ENCODE measurements around the gene VARS2. TPM values are rescaled to one million over a fixed set of nuclear protein-coding genes. Genes with fewer than 3 reads are reported as not detected.
A peak's percentile ranks its signal among the peaks of the same experiment; 100 is the strongest.

VARS2 gene
- total and polyA plus RNA-seq, 10 donors, result 15.5 to 38.2 (median 28.2) TPM

GRCh38 chr6:30882759-30883684, 31.0 kb upstream of the VARS2 start:
- Histone ChIP-seq H3K4me1 (peaks cover 24 to 69% (median 47%) of the 10 kb centered on the region in 6 donors), H3K9me3 (no peaks in the 10 kb centered on the region), H3K27ac (peak overlapping the region; percentile 68 to 88 (median 83)), H3K27me3 (replicated peaks in 1 of 7) (peaks cover 0 to 24% (median 0%) of the 10 kb centered on the region in 7 donors), H3K4me3 (peak overlapping the region in 6 of 8 donors; percentile 60 to 86 (median 64)), H3K36me3 (no peaks in the 10 kb centered on the region)
- TF ChIP-seq POLR2A (IDR thresholded peaks at IDR 0.05) (no peak), POLR2AphosphoS5 (IDR thresholded peaks at IDR 0.05) (peak in 2 of 3 donors; percentile 53 to 55)
- intact Hi-C loops (cut with DNase I; ENCODE audit: low total_unique reads), result no loop called here
- peak; percentile 83 for DNase-seq
- WGBS, 5 donors, result 43 to 58% (median 56%) methylated on average over 11 to 15 of the region's 15 CpGs

GRCh38 chr6:30883685-30884520, 30.1 kb upstream of the VARS2 start, which contains the start of gene DDR1:
Gene DDR1, plus strand, starts transcription at chr6:30884519. Its CDS starts 4,211 bp downstream, at chr6:30888730.
- peaks cover 20 to 67% (median 45%) of the 10 kb centered on the region in 6 donors for H3K4me1 ChIP-seq

GRCh38 chr6:30884521-30885480, 29.2 kb upstream of the VARS2 start:
- TF ChIP-seq POLR2A (IDR thresholded peaks at IDR 0.05) (no peak), CTCF (IDR thresholded peaks at IDR 0.05 in 8 of 11, conservative IDR thresholded peaks at IDR 0.05 in 3 of 11) (no peak), POLR2AphosphoS5 (IDR thresholded peaks at IDR 0.05) (peak; percentile 4 to 55 (median 47))
- Histone ChIP-seq H3K36me3 (peaks cover 0 to 12% (median 4%) of the 10 kb centered on the region in 6 donors), H3K4me1 (peaks cover 20 to 63% (median 44%) of the 10 kb centered on the region in 6 donors), H3K27ac (peak overlapping the region; percentile 44 to 88 (median 83)), H3K27me3 (replicated peaks in 1 of 7) (peaks cover 0 to 24% (median 0%) of the 10 kb centered on the region in 7 donors), H3K9me3 (no peaks in the 10 kb centered on the region), H3K4me3 (peak overlapping the region; percentile 60 to 86 (median 64))
- peak; percentile 83 for DNase-seq
- intact Hi-C loops (cut with DNase I; ENCODE audit: low total_unique reads), result no loop called here
- 10 to 28% (median 12%) methylated on average over 19 to 59 of the region's 59 CpGs for WGBS, 5 donors

More at GRCh38 chr6:30883685-30884520, 30.1 kb upstream of the VARS2 start, which contains the start of gene DDR1:
- peak; percentile 89 for DNase-seq
- no peaks in the 10 kb centered on the region for H3K9me3 ChIP-seq
- peaks cover 0 to 3% (median 1%) of the 10 kb centered on the region in 6 donors for H3K36me3 ChIP-seq
- TF ChIP-seq POLR2AphosphoS5 (IDR thresholded peaks at IDR 0.05) (peak in 1 of 3 donors; percentile 24), POLR2A (IDR thresholded peaks at IDR 0.05) (no peak), CTCF (IDR thresholded peaks at IDR 0.05 in 8 of 11, conservative IDR thresholded peaks at IDR 0.05 in 3 of 11) (no peak)
- intact Hi-C loops (cut with DNase I; ENCODE audit: low total_unique reads), result no loop called here
- peaks cover 0 to 24% (median 0%) of the 10 kb centered on the region in 7 donors for H3K27me3 ChIP-seq (replicated peaks in 1 of 7)
- H3K4me3 ChIP-seq, result peak within 1 kb of the TSS; percentile 60 to 86 (median 64)
- peak within 1 kb of the TSS; percentile 68 to 88 (median 83) for H3K27ac ChIP-seq
- WGBS, 5 donors, result 9 to 42% (median 14%) methylated on average over 14 to 61 of the region's 62 CpGs
